K562 (cell line): ENCODE data around the gene NTSR1. TPM values are rescaled to one million over a fixed set of nuclear protein-coding genes. Genes with fewer than 3 reads are reported as not detected.

ENCODE experiments used
- BCOR ChIP-seq: fragments of 450-650 bp; IDR thresholded peaks from 2 replicates; pipeline ENCODE4 v1.6.1; 2016
- BRF1 ChIP-seq: IDR thresholded peaks from 3 replicates; pipeline ENCODE4 v1.6.1; 2011; ENCODE audit warnings: borderline replicate concordance, mild to moderate bottlenecking; ENCODE audit not compliant: insufficient read length; ENCODE audit errors: extremely low read depth
- CBFA2T3 ChIP-seq: fragments of 450-650 bp; IDR thresholded peaks from 2 replicates; pipeline ENCODE4 v1.6.1; 2017
- CEBPG ChIP-seq, 3 experiments: fragments of 200-800 bp in 1 of 3; sonication (Bioruptor generic) in 1 of 3; sonication (generic) in 1 of 3; formaldehyde crosslinking in 1 of 3; IDR thresholded peaks in 2 of 3; conservative IDR thresholded peaks in 1 of 3; 2 replicates each; pipeline versions ENCODE4 v1.6.1 to v1.8.0; 2016 to 2022; ENCODE audit warnings: missing compliant biosample characterization in 2 of 3, missing genetic modification characterization in 2 of 3, mild to moderate bottlenecking in 1 of 3, missing genetic modification reagents in 1 of 3
- CREB3L1 ChIP-seq: fragments of 450-650 bp; IDR thresholded peaks from 2 replicates; pipeline ENCODE4 v1.6.1; 2014; ENCODE audit warnings: low read depth, mild to moderate bottlenecking, moderate library complexity, borderline replicate concordance
- E2F5 ChIP-seq: sonication (generic); formaldehyde crosslinking; IDR thresholded peaks from 2 replicates; pipeline ENCODE4 v1.8.0; 2022; ENCODE audit warnings: mild to moderate bottlenecking, missing genetic modification reagents
- MLLT1 ChIP-seq, 2 experiments: fragments of 450-650 bp; IDR thresholded peaks; 2 replicates each; pipeline ENCODE4 v1.6.1; 2016
- NBN ChIP-seq: fragments of 450-650 bp; IDR thresholded peaks from 2 replicates; pipeline ENCODE4 v1.6.1; 2016; ENCODE audit warnings: low read depth, mild to moderate bottlenecking
- NKRF ChIP-seq: fragments of 450-650 bp; IDR thresholded peaks from 2 replicates; pipeline ENCODE4 v1.6.1; 2016; ENCODE audit warnings: borderline replicate concordance
- RBFOX2 ChIP-seq: fragments of 200-400 bp; formaldehyde crosslinking; IDR thresholded peaks from 2 replicates; pipeline ENCODE4 v1.6.1; 2017; ENCODE audit warnings: low read depth, mild to moderate bottlenecking, low read length, moderate library complexity
- SRSF1 ChIP-seq: fragments of 200-400 bp; formaldehyde crosslinking; IDR thresholded peaks from 2 replicates; pipeline ENCODE4 v1.6.1; 2017; ENCODE audit warnings: mild to moderate bottlenecking, low read depth, low read length, moderate library complexity
- ZFP1 ChIP-seq: fragments of 450-650 bp; formaldehyde crosslinking; IDR thresholded peaks from 2 replicates; pipeline ENCODE4 v1.4.0; 2020; ENCODE audit warnings: mild to moderate bottlenecking, mixed read lengths
- ZFP91 ChIP-seq: sonication (generic); formaldehyde crosslinking; IDR thresholded peaks from 2 replicates; pipeline ENCODE4 v1.8.0; 2022; ENCODE audit warnings: mild to moderate bottlenecking, missing genetic modification reagents
- ZNF175 ChIP-seq: fragments of 200-800 bp; sonication (Bioruptor generic); IDR thresholded peaks from 2 replicates; pipeline ENCODE4 v1.6.1; 2016; ENCODE audit warnings: low read depth, mild to moderate bottlenecking, missing genetic modification characterization, missing compliant biosample characterization
- polyA plus RNA-seq, 8 experiments: library from polyadenylated mRNA; depleted of rRNA in 4 of 8; stranded (reverse) in 5 of 8; unstranded in 3 of 8; fragments of >200 nt; fragmentation: Nextera tagmentation in 2 of 8; fragmentation: Illumina TruSeq in 1 of 8; extraction: Ambion mirVana in 2 of 8; extraction: Trizol in 1 of 8; gene quantifications; 2 replicates each; pipeline versions ENCODE4 v1.2.1 to v1.2.3, GENCODE V29; 2011 to 2014; ENCODE audit warnings: inconsistent platforms in 1 of 8, missing spikeins in 1 of 8
- total RNA-seq, 7 experiments: library from RNA; depleted of rRNA in 6 of 7; stranded (reverse); fragments of >200 nt in 6 of 7; fragmentation: Illumina TruSeq in 2 of 7; extraction: Trizol in 2 of 7; gene quantifications; 2 replicates each; pipeline versions ENCODE4 v1.2.1 to v1.2.3, GENCODE V29; 2011 to 2021; ENCODE audit warnings: low replicate concordance in 1 of 7

Gene NTSR1
- total and polyA plus RNA-seq, 9 of the 15 experiments (the other 6 are each of a cell fraction or from before 2014, with no cell fraction given): 0.04 to 0.40 (median 0.13) TPM; not detected in 3

- no peak for TF ChIP-seq E2F5 (CRISPR knock-in tag)
- 0 out of 4 replicates have a peak, but pooled peaks of 1 of the 2 experiments have one; percentile 43 for TF ChIP-seq MLLT1 (IDR thresholded peaks at IDR 0.05)
- no peak for TF ChIP-seq ZFP91
- TF ChIP-seq CBFA2T3: no peak
- TF ChIP-seq NBN: no peak
- 0 out of 2 replicates have a peak, but pooled peaks have one; percentile 18 for TF ChIP-seq NKRF
- TF ChIP-seq SRSF1: no peak
- peak; percentile 95 for TF ChIP-seq RBFOX2
- no peak for TF ChIP-seq ZFP1 (CRISPR knock-in tag)
- TF ChIP-seq ZNF175 (CRISPR knock-in tag): 0 out of 2 replicates have a peak, but pooled peaks have one; percentile 24
- TF ChIP-seq BRF1: no peak
- TF ChIP-seq CREB3L1: 0 out of 2 replicates have a peak, but pooled peaks have one; percentile 11
- peak; percentile 36; the same call in 1 of the 2 replicates for TF ChIP-seq CEBPG (CRISPR knock-in tag; IDR thresholded peaks at IDR 0.05)
- no peak for TF ChIP-seq CEBPG (tag; conservative IDR thresholded peaks at IDR 0.05 in 1 of 2, IDR thresholded peaks at IDR 0.05 in 1 of 2)
- TF ChIP-seq BCOR: 0 out of 2 replicates have a peak, but pooled peaks have one; percentile 6
These were observed 67.5 kb downstream of the NTSR1 start (continued) for GRCh38 chr20:62776035-62776691.
